Breast epithelium (tissue), 4 donors: ENCODE data around the gene TUT1. TPM values are rescaled to one million over a fixed set of nuclear protein-coding genes. Genes with fewer than 3 reads are reported as not detected.

ENCODE experiments used
- DNase-seq, 2 donors: peaks; one replicate each; pipeline ENCODE4 v3.0.0-alpha.2; 2019; ENCODE audit warnings: low spot score in 2 of 2
- H3K27ac ChIP-seq, 2 donors: fragments of 200-600 bp; sonication (generic) in 1 of 2; one replicate each; pipeline ENCODE4 v1.5.1; 2016 to 2019; ENCODE audit warnings: mild to moderate bottlenecking in 1 of 2
- H3K27me3 ChIP-seq, 2 donors: fragments of 200-600 bp; sonication (generic) in 1 of 2; one replicate each; pipeline versions ENCODE4 v1.5.1 to v1.6.0; 2017 to 2019; ENCODE audit warnings: control low read depth in 1 of 2, mild to moderate bottlenecking in 1 of 2
- H3K36me3 ChIP-seq: fragments of 200-600 bp; one replicate; pipeline ENCODE4 v1.5.1; 2019
- H3K4me1 ChIP-seq, 2 donors: fragments of 200-600 bp; sonication (generic); one replicate each; pipeline ENCODE4 v1.5.1; 2016 to 2019; ENCODE audit warnings: control low read depth in 1 of 2
- H3K4me3 ChIP-seq, 3 donors: fragments of 200-600 bp; sonication (generic); 1 replicate in 2 of 3; 2 replicates in 1 of 3; pipeline ENCODE4 v1.5.1; 2016 to 2019; ENCODE audit warnings: mild to moderate bottlenecking in 3 of 3, moderate library complexity in 2 of 3
- H3K9me3 ChIP-seq, 2 donors: fragments of 200-600 bp; sonication (generic) in 1 of 2; one replicate each; pipeline ENCODE4 v1.5.1; 2016 to 2019; ENCODE audit warnings: control low read depth in 1 of 2
- POLR2A ChIP-seq: fragments of 450-650 bp; IDR thresholded peaks from one replicate; pipeline ENCODE4 v1.6.1; 2016; ENCODE audit warnings: antibody characterized with exemption, mild to moderate bottlenecking, moderate library complexity
- POLR2AphosphoS5 ChIP-seq, 3 donors: sonication (generic); formaldehyde crosslinking; IDR thresholded peaks; one replicate each; pipeline ENCODE4 v1.6.1; 2017; ENCODE audit warnings: antibody characterized with exemption in 3 of 3
- intact Hi-C: fragments of 100-400 bp; cut with DNase I; formaldehyde crosslinking; loops from one replicate; pipeline ENCODE4 v1.15.1; 2023; ENCODE audit warnings: low total_unique reads
- total RNA-seq, 3 donors: library from RNA; depleted of rRNA; stranded (reverse); fragments of >200 nt; gene quantifications; one replicate each; pipeline ENCODE4 v1.1.0, GENCODE V29; 2016
- TF ChIP-seq, protein P1 (sequence below), 3 donors: fragments of 450-650 bp; IDR thresholded peaks; one replicate each; pipeline ENCODE4 v1.5.1; 2016 to 2017; ENCODE audit warnings: antibody characterized with exemption in 3 of 3, mild to moderate bottlenecking in 3 of 3, moderate library complexity in 3 of 3

TUT1 gene
- total RNA-seq, 3 donors from 2014 or later: 7.7 to 12.1 (median 10.7) TPM

- Histone ChIP-seq H3K9me3 (no peaks in the 10 kb centered on the region), H3K4me1 (peaks cover 11 to 32% of the 10 kb centered on the region in 2 donors), H3K27me3 (no peaks in the 10 kb centered on the region), H3K4me3 (peak overlapping the region; percentile 98 to 100 (median 98)), H3K36me3 (no peaks in the 10 kb centered on the region), H3K27ac (peak overlapping the region; percentile 96 to 99)
- no peak for TF ChIP-seq POLR2AphosphoS5 (IDR thresholded peaks at IDR 0.05)
- TF ChIP-seq, protein P1, sequence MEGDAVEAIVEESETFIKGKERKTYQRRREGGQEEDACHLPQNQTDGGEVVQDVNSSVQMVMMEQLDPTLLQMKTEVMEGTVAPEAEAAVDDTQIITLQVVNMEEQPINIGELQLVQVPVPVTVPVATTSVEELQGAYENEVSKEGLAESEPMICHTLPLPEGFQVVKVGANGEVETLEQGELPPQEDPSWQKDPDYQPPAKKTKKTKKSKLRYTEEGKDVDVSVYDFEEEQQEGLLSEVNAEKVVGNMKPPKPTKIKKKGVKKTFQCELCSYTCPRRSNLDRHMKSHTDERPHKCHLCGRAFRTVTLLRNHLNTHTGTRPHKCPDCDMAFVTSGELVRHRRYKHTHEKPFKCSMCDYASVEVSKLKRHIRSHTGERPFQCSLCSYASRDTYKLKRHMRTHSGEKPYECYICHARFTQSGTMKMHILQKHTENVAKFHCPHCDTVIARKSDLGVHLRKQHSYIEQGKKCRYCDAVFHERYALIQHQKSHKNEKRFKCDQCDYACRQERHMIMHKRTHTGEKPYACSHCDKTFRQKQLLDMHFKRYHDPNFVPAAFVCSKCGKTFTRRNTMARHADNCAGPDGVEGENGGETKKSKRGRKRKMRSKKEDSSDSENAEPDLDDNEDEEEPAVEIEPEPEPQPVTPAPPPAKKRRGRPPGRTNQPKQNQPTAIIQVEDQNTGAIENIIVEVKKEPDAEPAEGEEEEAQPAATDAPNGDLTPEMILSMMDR (IDR thresholded peaks at IDR 0.05): no peak
- TF ChIP-seq POLR2A: no peak
- DNase-seq: peak in 1 of 2 donors; percentile 60
- intact Hi-C loops: loop anchor here (10.0 kb wide), 1 partner anchor 122 kb away; no protein-coding TSS in a partner anchor
Observed at GRCh38 chr11:62546929-62547625, 44.2 kb downstream of the TUT1 start.

- H3K4me1 ChIP-seq: peaks cover 13 to 32% of the 10 kb centered on the region in 2 donors
- TF ChIP-seq POLR2A (no peak), POLR2AphosphoS5 (IDR thresholded peaks at IDR 0.05) (peak; percentile 71 to 93 (median 87))
- TF ChIP-seq, protein P1 (IDR thresholded peaks at IDR 0.05): peak in 1 of 3 donors; percentile 5
- H3K4me3 ChIP-seq: peak within 1 kb of the TSS; percentile 98 to 100 (median 98)
- H3K27me3 ChIP-seq: no peaks in the 10 kb centered on the region
- H3K9me3 ChIP-seq: no peaks in the 10 kb centered on the region
- no peaks in the 10 kb centered on the region for H3K36me3 ChIP-seq
- peak within 1 kb of the TSS; percentile 96 to 99 for H3K27ac ChIP-seq
- DNase-seq: peak; percentile 89 to 93
- intact Hi-C loops: loop anchor here (10.0 kb wide), 1 partner anchor 122 kb away; no protein-coding TSS in a partner anchor
Observed at GRCh38 chr11:62546244-62546928, 44.9 kb downstream of the TUT1 start, which contains the start of gene AHNAK. Gene AHNAK (minus strand): TSS chr11:62546806. CDS start chr11:62536098, 10,708 bp downstream.

DNA sequence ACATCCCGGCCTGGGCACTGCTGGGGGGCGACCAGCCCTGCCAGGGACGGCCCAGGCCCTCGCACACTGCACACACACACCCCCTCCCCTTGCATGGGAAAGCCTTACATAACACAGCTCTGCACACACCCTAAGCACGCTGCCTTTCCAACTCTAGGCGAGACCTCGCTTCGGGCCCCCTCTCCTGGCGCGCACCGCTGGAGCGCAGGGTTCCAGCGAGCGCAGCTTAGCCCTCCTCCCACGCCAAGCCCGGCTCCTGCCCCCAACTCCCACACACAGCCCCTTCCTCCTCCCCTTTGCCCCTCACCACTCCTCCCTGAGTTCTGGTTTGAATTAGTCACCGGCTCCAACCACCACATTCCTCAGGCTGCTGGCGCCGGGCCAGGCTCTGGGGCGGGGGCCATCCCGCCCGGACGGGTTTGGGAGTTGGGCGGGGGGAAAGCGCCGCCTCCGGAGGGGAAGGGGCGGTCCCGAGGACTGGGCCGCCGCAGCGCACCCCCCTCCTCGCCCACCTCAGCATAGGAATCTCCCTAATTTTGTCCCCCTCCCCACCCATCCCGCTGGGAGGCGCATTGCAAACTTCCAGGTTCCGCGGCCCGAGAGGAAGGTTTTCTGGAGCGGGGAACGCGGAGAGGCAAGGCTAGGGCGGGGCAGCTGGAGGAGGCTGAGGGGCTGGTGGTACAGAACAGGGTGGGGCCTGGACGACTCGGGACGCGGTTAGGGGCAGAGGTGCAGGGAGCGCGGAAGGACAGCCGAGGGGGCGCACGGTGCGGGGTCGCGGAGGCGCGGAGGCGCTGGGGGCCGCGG lies 45.7 kb downstream of the TUT1 start:
- Histone ChIP-seq H3K27ac (peak overlapping the region; percentile 96 to 99), H3K4me3 (peak overlapping the region; percentile 98 to 100 (median 98)), H3K4me1 (peaks cover 19 to 31% of the 10 kb centered on the region in 2 donors), H3K27me3 (no peaks in the 10 kb centered on the region), H3K9me3 (no peaks in the 10 kb centered on the region), H3K36me3 (no peaks in the 10 kb centered on the region)
- TF ChIP-seq POLR2A: no peak
- TF ChIP-seq, protein P1 (IDR thresholded peaks at IDR 0.05): peak in 1 of 3 donors; percentile 7
- peak; percentile 86 to 91 (median 91) for TF ChIP-seq POLR2AphosphoS5 (IDR thresholded peaks at IDR 0.05)
- intact Hi-C loops: loop anchor here (10.0 kb wide), 1 partner anchor 121 kb away; no protein-coding TSS in a partner anchor
- DNase-seq: peak; percentile 90 to 96

DNA sequence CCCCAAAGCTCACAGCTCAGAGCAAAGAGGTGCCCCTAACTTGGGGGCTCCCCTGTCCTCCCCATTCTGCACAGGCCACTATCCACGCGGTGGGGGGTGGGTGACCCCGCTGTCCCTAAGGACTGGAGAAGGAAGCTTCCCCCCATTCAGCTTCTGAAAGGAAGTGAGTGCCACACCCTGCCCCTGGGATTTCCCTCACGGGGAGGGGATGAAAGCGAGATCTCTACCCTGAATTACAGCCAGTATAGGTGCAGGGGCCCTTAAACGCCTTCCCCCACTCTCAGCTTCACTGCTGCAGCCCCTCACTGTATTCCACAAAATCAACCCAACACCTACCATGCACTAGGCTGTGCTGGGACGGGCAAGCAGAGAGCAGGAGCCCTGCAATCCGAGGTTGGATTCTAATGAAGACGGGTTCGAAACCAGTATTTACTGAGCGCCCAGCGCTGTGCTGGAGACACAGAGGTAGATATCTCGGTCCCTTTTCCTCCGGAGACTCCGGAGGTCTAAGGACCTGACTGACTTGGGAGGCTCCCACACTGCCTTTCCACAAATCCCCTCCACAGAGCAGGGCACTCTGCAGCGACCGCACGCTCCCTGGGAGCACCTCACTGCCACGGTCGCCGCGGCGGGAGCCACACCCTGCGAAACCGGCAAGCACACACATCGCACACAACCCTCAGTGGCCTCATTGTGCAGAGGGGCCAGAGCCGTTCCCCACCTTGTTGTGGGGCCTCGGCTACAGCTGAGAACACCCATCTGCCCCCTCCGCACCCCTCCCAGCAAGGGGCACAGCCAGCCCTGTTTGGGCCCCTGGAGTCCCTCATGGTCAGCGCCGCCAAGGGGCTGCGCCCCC lies 46.5 kb downstream of the TUT1 start:
- Histone ChIP-seq H3K4me3 (peak overlapping the region; percentile 98 to 100 (median 98)), H3K36me3 (no peaks in the 10 kb centered on the region), H3K27ac (peak overlapping the region; percentile 96 to 99), H3K4me1 (peaks cover 24 to 40% of the 10 kb centered on the region in 2 donors), H3K9me3 (no peaks in the 10 kb centered on the region), H3K27me3 (no peaks in the 10 kb centered on the region)
- TF ChIP-seq POLR2AphosphoS5 (IDR thresholded peaks at IDR 0.05) (no peak), POLR2A (no peak)
- TF ChIP-seq, protein P1 (IDR thresholded peaks at IDR 0.05): no peak
- no peak for DNase-seq
- intact Hi-C loops: loop anchor here (10.0 kb wide), 1 partner anchor 120 kb away; no protein-coding TSS in a partner anchor
